K562 treated with DMSO at 1 percent for 48 hours (cell line): ENCODE data around the gene GIMAP7. TPM values are rescaled to one million over a fixed set of nuclear protein-coding genes. Genes with fewer than 3 reads are reported as not detected.

Experiments
- total RNA-seq: library from RNA; unstranded; fragments of 300-600 nt; gene quantifications from 2 replicates; pipeline ENCODE4 v1.2.3, GENCODE V29; 2022; ENCODE audit warnings: low replicate concordance; ENCODE audit errors: extremely low read depth

The GIMAP7 gene
- total RNA-seq, result not detected in 2 replicates

GRCh38 chr7:150514748-150515222 is at the start of gene GIMAP7:
Gene GIMAP7, plus strand, starts transcription at chr7:150514872. Its CDS starts 5,103 bp downstream, at chr7:150519975.

DNA sequence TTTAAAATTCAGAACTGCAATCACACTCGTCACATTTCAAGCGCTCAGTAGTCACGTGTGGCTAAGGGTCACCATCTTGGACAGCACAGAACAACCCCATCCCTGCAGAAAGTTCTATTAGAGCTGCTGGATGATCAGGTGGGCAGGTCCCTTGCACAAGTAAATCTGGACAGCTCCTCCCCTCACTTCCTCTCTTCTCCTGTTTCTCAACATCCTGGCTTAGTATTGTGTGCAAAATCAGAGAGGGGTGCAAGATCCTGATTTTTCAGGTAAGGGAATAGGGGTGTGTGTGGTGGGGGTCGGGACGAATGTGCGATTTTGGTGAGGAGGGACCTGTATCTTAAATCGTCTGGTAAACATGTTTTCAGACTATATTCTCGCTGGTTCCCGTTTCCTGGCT is 52.5 kb downstream of the GIMAP7 start, which contains the start of gene GIMAP4:
Gene GIMAP4 (plus strand): TSS at position 222 of the 400 bp plus-strand sequence. CDS start 2,512 bp downstream, outside the sequence.

Other genes starting within 250 kb of the GIMAP7 start
- gene LRRC61, start 191.5 kb upstream of the GIMAP7 start, total RNA-seq, result not detected in 2 replicates
- not detected in 2 replicates for gene ACTR3C, start 191.3 kb upstream of the GIMAP7 start, total RNA-seq
- not detected in 2 replicates for gene RARRES2, start 173.2 kb upstream of the GIMAP7 start, total RNA-seq
- 669 TPM in 1 of 2 replicates, not detected in the other for gene REPIN1, start 146.1 kb upstream of the GIMAP7 start, total RNA-seq
- gene ZNF775, start 135.5 kb upstream of the GIMAP7 start, total RNA-seq, result not detected in 2 replicates
- not detected in 2 replicates for gene GIMAP8, start 64.2 kb upstream of the GIMAP7 start, total RNA-seq
- gene GIMAP4, start 52.5 kb downstream of the GIMAP7 start, total RNA-seq, result not detected in 2 replicates
- gene GIMAP6, start 117.5 kb downstream of the GIMAP7 start, total RNA-seq, result not detected in 2 replicates
- gene GIMAP2, start 170.8 kb downstream of the GIMAP7 start, total RNA-seq, result not detected in 2 replicates
- not detected in 2 replicates for gene GIMAP1, start 201.7 kb downstream of the GIMAP7 start, total RNA-seq
- gene GIMAP5, start 222.5 kb downstream of the GIMAP7 start, total RNA-seq, result not detected in 2 replicates